GM15510 (cell line): ENCODE results near the gene PRR20C.
"Not testable (repeated sequence)": the region's sequence is repeated elsewhere in the genome, so short reads cannot be mapped to it uniquely, and the experiment has no call there.

Experiments
- POLR2A ChIP-seq: IDR thresholded peaks from 3 replicates; pipeline ENCODE4 v1.6.1; 2011; ENCODE audit warnings: borderline replicate concordance; ENCODE audit not compliant: insufficient read length; ENCODE audit errors: extremely low read depth

Gene PRR20C

GRCh38 chr13:57153761-57154160 is at the start of gene PRR20C:
Gene PRR20C (plus strand): TSS chr13:57154061. CDS start chr13:57154448, 387 bp downstream.
- not testable (repeated sequence) for TF ChIP-seq POLR2A

DNA sequence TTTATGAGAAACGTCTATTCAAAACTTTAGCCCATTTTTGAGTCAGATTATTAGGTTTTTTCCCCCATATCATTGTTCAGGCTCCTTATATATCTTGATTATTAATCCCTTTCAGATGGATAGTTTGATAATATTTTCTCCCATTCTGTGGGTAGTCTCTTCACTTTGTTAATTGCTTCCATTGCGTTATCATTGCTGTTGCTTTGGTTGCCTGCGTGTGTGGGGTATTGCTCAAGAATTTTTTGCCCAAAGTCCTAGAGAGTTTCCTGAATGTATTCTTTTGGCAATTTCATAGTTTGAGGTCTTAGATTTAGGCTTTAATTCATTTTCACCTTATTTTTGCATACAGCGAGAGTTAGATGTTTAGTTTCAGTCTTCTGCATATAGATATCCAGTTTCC is 38.9 kb upstream of the PRR20C start:
- TF ChIP-seq POLR2A: no peak

DNA sequence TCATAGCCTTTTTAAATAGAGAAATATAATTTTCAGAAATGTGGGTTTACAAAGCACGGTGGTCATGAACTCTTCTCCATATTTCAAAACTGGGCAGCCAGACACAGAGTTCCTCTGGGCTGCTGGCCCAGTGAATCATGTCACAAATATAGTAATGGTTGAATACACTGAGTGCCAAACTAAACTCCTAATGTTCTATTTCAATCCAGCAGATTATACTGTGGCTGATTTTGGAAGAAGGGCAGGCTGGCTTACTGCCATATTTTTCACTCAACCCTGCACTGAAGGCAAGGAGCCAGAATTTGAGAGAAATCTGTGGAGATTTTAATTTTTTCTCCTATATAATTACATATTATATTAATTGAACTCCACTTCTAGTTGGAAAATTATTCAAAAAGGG is 30.2 kb upstream of the PRR20C start:
- no peak for TF ChIP-seq POLR2A

- no peak for TF ChIP-seq POLR2A
Observed at GRCh38 chr13:57128909-57129308, 25.0 kb upstream of the PRR20C start.

DNA sequence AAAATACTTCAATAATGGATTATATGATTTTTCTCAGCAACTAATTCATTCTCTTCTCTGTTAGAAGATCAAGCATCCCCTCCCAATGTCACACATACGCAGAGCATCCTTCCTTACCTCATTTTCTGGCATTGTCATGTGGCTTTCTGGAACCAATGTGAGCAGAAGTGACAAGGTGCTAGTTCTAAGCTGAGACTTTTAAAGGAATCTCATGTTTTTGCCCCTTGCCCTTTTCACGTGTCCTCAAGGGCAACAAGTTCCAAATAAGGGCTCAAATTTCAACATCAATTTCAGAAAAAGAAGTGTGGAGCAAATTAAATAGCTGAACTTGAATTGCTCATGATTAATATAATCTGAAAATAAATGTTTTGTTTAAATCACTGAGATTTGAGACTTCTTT is 17.8 kb upstream of the PRR20C start:
- TF ChIP-seq POLR2A: no peak

- TF ChIP-seq POLR2A: no peak
Observed at GRCh38 chr13:57137585-57137984, 16.3 kb upstream of the PRR20C start.

DNA sequence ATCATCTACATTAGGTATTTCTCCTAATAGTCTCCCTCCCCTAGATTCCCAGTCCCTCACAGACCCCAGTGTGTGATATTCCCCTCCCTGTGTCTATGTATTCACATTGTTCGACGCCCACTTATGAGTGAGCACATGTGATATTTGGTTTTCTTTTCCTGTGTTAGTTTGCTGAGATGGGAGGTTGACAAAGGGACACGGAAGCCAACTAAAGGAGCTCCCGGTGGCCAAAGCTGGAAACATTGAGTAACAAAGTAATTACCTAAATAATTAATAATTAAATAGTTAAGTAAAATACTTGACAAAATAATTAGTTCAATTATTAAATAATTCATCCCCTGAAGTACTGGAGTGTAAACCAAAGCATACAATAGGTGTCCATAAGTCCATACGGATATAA is 14.9 kb upstream of the PRR20C start:
- TF ChIP-seq POLR2A: no peak

DNA sequence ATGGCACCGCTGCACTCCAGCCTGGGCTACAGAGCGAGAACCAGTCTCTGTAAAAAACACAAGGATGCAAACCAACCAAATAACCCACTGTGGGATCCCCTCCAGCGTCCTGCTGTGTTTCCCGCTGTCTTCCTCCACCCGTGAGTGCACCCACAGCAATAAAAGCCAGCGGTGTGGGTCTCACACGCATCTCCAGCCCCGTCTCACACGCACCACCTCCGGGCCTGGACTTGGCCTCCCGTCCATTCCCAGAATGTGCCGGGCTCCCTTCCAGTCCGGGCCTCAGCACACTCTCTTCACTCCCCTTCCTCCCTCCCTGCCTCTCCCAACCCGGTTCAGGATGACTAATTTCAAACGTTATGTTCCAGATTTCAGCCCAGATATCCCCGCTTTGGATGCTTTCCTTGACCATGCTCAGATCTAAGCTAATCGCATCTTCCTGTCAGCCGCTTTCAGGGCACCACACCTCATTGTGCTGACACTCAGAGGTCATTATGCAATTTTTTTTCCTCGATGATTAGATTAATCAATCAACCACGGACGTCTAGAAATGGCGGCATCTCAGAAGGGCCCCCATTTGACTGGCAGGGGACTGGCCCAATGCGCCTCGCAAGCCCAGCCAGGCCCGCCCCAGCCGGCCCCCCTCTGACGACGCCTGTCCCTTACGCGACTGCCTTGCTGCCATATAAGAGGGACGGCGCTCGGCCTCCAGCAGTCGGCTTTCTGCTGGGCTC is 13.5 kb upstream of the PRR20C start, which contains the start of gene PRR20A:
Gene PRR20A, plus strand, starts transcription at position 684 of the 734 bp plus-strand sequence. CDS start 387 bp downstream, outside the sequence.
- not testable (repeated sequence) for TF ChIP-seq POLR2A

- not testable (repeated sequence) for TF ChIP-seq POLR2A
Observed at GRCh38 chr13:57147188-57147587, 6.7 kb upstream of the PRR20C start, which contains the start of gene PRR20B. Gene PRR20B (plus strand): TSS chr13:57147488. CDS start chr13:57147875, 387 bp downstream.

DNA sequence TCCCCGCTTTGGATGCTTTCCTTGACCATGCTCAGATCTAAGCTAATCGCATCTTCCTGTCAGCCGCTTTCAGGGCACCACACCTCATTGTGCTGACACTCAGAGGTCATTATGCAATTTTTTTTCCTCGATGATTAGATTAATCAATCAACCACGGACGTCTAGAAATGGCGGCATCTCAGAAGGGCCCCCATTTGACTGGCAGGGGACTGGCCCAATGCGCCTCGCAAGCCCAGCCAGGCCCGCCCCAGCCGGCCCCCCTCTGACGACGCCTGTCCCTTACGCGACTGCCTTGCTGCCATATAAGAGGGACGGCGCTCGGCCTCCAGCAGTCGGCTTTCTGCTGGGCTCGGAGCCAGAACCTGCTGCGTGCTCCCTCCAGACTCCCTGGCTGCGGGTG is 6.5 kb downstream of the PRR20C start, which contains the start of gene PRR20D:
Gene PRR20D, plus strand, starts transcription at position 301 of the 400 bp plus-strand sequence. CDS start 387 bp downstream, outside the sequence.
- TF ChIP-seq POLR2A: not testable (repeated sequence)

GRCh38 chr13:57166897-57167296 is 13.0 kb downstream of the PRR20C start, which contains the start of gene PRR20E:
Gene PRR20E (plus strand): TSS chr13:57167197. CDS start chr13:57167584, 387 bp downstream.
- TF ChIP-seq POLR2A: not testable (repeated sequence)

DNA sequence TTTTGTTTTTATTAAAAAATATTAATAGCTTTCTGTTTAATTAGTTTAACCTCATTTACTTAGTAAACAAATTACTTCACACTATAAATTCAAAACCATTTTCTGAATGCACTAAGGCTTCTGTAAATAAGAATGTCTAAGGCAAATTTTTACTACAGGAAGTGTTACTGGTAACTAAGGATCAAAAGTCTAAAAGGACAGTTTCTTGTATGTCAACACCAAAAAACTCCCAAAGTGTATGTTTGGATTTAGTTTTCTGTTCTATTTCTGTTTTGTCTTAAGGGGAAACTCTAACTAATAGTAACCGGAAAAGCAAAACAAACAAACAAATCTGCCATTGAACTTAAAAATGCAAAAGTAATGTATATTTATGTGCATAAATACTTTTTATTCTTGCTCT is 37.8 kb downstream of the PRR20C start:
- no peak for TF ChIP-seq POLR2A
